GM21528 (cell line): ENCODE results near the gene FOXO6.

Experiments used
- ATAC-seq: cut with Tn5 transposase; IDR thresholded peaks from one replicate; pipeline ENCODE4 v1.9.1; 2021; ENCODE audit warnings: mild to moderate bottlenecking, moderate library complexity; ENCODE audit not compliant: unreplicated experiment, low FRiP score

FOXO6 gene

GRCh38 chr1:41360786-41361494 lies at the start of gene FOXO6:
TSS of gene FOXO6 (plus strand) at chr1:41361434.
- ATAC-seq: peak; percentile 84

GRCh38 chr1:41312991-41313645 lies 48.1 kb upstream of the FOXO6 start:
- no peak for ATAC-seq

DNA sequence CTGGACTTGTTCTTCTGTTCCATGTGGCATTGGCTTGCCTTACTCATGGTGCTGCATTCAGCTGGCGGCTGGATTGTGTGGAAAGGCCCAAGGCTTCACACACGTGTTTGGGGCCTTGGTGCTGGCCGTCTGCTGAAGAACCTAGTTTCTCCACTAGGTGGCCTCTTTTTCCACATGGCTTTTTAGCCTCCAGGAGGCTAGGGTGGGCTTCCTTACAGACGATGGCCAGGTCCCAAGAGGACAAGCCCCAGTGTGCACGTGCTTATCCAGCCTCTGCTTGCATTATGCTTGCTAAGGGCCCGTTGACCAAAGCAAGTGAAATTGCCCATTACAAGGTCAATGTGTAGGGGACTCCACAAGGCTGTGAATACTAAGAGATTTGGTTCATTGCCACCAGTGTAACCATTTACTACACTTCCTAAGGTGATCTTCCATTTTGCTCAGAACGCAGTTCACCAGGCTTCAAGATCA lies 47.5 kb upstream of the FOXO6 start:
- no peak for ATAC-seq

DNA sequence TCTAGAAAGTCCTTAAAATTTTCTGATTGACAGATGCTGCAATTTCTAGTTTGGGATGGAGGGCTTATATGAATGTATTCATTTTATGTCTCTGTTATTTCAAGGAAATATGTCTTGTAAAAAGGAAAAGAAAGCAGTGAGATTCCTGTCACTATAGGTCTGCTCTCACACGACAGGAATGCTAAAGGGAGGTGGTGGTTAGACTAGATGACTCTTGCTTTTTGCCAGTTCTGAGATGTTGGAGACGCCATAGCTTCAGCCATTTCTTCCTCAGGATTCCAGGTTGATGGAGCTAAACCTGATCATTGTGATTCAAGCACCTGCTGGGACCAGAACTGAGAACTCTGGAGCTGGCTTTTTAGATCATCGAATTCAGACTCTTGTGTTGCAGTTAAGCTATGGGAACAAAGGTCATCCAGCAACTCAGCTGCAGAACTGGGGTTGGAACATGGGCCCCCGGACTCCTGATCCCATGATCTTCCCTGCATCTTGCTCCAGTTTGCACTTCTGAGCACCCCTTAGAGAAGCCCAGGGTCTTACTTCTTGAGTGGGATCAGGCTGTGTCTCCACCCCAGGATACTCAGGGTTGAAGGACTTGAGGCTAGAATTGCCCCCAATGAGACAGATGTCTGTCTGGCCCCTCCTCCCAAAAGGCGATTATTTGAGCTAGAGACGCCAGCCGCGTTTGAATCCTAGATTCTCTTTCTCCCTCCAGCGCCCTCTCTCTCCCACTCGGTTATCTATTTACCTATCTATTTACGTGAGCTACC lies 46.7 kb upstream of the FOXO6 start:
- ATAC-seq: no peak

GRCh38 chr1:41315146-41315822 lies 46.0 kb upstream of the FOXO6 start:
- ATAC-seq: no peak

GRCh38 chr1:41315871-41316270 lies 45.4 kb upstream of the FOXO6 start:
- ATAC-seq: no peak

DNA sequence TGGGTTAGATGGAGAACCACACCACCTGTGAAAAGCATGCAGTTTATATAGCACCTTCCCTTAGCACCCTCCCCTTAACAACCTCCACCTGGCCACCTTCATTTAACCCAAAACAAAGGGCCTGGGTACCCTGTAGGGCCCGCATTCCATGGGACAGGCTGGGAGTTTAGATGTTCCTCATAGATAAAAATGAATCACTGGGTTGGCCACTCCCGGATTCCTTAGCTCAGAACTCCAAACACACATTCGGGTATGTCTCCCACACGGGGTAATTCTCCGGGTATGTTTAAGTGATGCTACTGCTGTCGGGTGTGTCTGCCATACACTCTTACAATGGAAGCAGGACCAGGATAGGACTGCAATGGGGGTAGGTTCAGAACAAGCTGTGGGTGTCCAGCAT lies 43.9 kb upstream of the FOXO6 start:
- ATAC-seq: no peak

- no peak for ATAC-seq
Observed at GRCh38 chr1:41318135-41318534, 43.1 kb upstream of the FOXO6 start.

DNA sequence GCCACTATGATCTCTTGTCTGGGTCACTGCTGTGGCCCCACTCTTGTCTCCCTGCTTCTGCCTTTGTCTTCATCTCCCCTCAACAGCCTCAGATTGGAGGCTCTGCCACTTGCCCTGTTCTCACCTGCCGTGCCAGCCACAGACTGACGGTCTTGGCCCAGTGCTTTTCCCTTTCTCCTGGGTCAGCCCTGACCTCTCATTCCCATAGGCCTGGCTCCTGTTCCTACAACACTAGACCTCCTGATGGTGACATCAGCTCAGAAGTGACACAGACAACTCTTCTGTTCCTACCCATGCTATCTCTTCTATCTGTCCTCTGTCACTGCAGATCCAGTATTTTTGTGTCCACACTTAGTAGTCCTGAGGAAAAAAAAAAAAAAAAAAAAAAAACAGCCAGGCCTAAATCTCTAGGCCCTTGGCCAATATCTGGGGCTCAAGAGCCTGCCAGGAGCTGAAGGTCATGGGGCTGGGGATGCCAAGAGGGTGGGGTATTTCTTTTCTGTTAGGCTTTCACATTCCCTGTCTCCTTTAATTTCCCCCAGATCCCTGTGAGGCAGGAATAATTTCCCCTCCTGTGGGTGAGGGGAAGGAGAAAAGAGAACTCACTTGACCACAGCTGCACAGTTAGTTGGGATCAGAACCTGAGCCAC lies 42.0 kb upstream of the FOXO6 start:
- ATAC-seq: no peak

- no peak for ATAC-seq
Observed at GRCh38 chr1:41319807-41320711, 41.2 kb upstream of the FOXO6 start.

GRCh38 chr1:41320895-41321676 lies 40.1 kb upstream of the FOXO6 start:
- no peak for ATAC-seq

DNA sequence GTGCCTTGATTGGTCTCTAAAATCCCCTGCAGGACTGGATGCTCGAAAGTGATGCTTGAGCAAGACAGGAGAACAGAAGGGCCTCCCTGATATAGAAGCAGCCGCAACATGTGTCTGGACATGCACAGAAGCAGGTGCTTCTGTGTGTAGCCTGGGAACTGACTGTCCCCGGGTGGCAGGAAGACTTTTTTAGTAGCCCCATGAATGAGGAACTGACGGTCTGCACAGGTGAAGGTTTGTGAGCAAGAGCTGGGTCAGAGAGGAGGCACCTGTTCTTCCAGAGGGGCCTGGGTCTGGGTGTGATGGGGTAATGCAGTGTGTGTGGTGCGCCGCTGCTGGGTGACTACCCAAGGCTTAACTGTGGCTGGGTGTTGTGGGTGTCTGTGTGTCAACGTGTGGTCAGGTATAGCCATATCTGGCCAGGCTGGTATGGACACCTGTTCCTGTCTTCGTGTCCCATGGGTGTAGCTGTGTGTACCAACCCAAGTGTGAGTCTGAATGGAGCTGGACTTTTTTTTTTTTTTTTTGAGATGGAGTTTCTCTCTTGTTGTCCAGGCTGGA lies 39.1 kb upstream of the FOXO6 start:
- ATAC-seq: no peak

GRCh38 chr1:41322835-41323234 lies 38.4 kb upstream of the FOXO6 start:
- no peak for ATAC-seq

- no peak for ATAC-seq
Observed at GRCh38 chr1:41323243-41323642, 38.0 kb upstream of the FOXO6 start.

- ATAC-seq: no peak
Observed at GRCh38 chr1:41325801-41326200, 35.4 kb upstream of the FOXO6 start.

GRCh38 chr1:41327383-41327999 lies 33.7 kb upstream of the FOXO6 start:
- no peak for ATAC-seq

GRCh38 chr1:41328001-41328615 lies 33.1 kb upstream of the FOXO6 start:
- no peak for ATAC-seq
